ENCODE results near the gene NELL1.

Gene NELL1

DNA sequence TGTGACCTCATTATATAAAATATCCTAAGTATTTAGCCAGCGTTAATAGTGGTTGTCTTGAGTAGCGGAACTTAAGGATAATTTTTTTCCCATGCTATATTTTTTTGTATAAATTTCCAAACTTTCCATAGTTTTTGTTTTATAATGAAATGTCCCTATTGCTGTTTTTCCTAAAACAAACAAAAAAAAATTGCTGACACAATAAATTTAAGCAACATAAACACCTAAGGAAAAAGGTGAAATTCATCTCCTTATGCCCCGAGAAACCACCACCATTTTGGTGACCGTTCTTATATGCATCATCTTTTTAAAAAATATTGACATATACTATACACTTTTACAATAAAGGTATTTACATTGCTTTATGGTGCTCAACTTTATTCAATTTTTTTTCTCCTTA lies 814.7 kb downstream of the NELL1 start:
- Histone ChIP-seq H3K27me3 (ENCODE audit: control insufficient read depth in 1 of 2, insufficient read depth in 2 of 2, low read length in 2 of 2) (no peaks in the 10 kb centered on the region), H3K4me1 (ENCODE audit: control insufficient read depth, insufficient read depth, low read length) (no peaks in the 10 kb centered on the region), H3K27ac (ENCODE audit: low read length) (no peak overlapping the region), H3K9me3 (ENCODE audit: control insufficient read depth in 2 of 2, low read length in 2 of 2) (no peaks in the 10 kb centered on the region), H3K4me3 (ENCODE audit: low read length in 2 of 2) (no peak overlapping the region), H3K9ac (ENCODE audit: low read length in 2 of 2) (no peak overlapping the region), H3K36me3 (ENCODE audit: control insufficient read depth in 2 of 2, insufficient read depth in 2 of 2, low read length in 2 of 2) (no peaks in the 10 kb centered on the region)

DNA sequence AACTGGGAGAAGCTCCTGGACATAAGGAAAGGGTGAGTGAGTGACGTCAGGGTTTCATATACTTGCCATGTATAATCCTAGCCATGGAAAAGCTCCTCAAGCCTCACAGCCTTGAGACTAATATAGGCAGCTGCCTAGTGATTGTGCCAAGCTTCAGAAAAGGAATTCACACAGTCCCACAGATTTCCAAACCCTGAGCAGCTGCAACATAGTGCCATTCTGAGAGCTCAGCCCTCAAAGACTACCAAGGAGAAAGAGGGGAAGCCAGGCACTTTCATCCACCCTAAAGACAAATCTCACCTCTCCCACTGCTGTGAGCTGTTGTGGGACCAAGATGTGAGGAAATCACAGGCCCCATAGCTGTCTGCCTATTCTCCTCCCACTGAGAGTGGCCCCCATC lies 815.6 kb downstream of the NELL1 start:
- Histone ChIP-seq H3K9ac (ENCODE audit: low read length in 2 of 2) (no peak overlapping the region), H3K9me3 (ENCODE audit: control insufficient read depth in 2 of 2, low read length in 2 of 2) (no peaks in the 10 kb centered on the region), H3K27ac (ENCODE audit: low read length) (no peak overlapping the region), H3K36me3 (ENCODE audit: control insufficient read depth in 2 of 2, insufficient read depth in 2 of 2, low read length in 2 of 2) (no peaks in the 10 kb centered on the region), H3K4me3 (ENCODE audit: low read length in 2 of 2) (no peak overlapping the region), H3K4me1 (ENCODE audit: control insufficient read depth, insufficient read depth, low read length) (no peaks in the 10 kb centered on the region), H3K27me3 (ENCODE audit: control insufficient read depth in 1 of 2, insufficient read depth in 2 of 2, low read length in 2 of 2) (no peaks in the 10 kb centered on the region)

GRCh38 chr11:21485426-21485825 lies 816.0 kb downstream of the NELL1 start:
- peaks cover 0 to 1% of the 10 kb centered on the region in 2 donors for H3K9me3 ChIP-seq (ENCODE audit: control insufficient read depth in 2 of 2, low read length in 2 of 2)

GRCh38 chr11:21489416-21490115 lies 820.2 kb downstream of the NELL1 start:
- Histone ChIP-seq H3K9me3 (ENCODE audit: control insufficient read depth in 2 of 2, low read length in 2 of 2) (peaks cover 0 to 3% of the 10 kb centered on the region in 2 donors), H3K4me3 (ENCODE audit: low read length in 2 of 2) (no peak overlapping the region), H3K27ac (ENCODE audit: low read length) (no peak overlapping the region), H3K9ac (ENCODE audit: low read length in 2 of 2) (no peak overlapping the region), H3K36me3 (ENCODE audit: control insufficient read depth in 2 of 2, insufficient read depth in 2 of 2, low read length in 2 of 2) (no peaks in the 10 kb centered on the region), H3K4me1 (ENCODE audit: control insufficient read depth, insufficient read depth, low read length) (no peaks in the 10 kb centered on the region), H3K27me3 (ENCODE audit: control insufficient read depth in 1 of 2, insufficient read depth in 2 of 2, low read length in 2 of 2) (no peaks in the 10 kb centered on the region)

More at GRCh38 chr11:21485426-21485825, 816.0 kb downstream of the NELL1 start:
- H3K4me1 ChIP-seq (ENCODE audit: control insufficient read depth, insufficient read depth, low read length), result no peaks in the 10 kb centered on the region
- H3K36me3 ChIP-seq (ENCODE audit: control insufficient read depth in 2 of 2, insufficient read depth in 2 of 2, low read length in 2 of 2), result no peaks in the 10 kb centered on the region
- no peak overlapping the region for H3K9ac ChIP-seq (ENCODE audit: low read length in 2 of 2)
- no peaks in the 10 kb centered on the region for H3K27me3 ChIP-seq (ENCODE audit: control insufficient read depth in 1 of 2, insufficient read depth in 2 of 2, low read length in 2 of 2)
- no peak overlapping the region for H3K4me3 ChIP-seq (ENCODE audit: low read length in 2 of 2)
- H3K27ac ChIP-seq (ENCODE audit: low read length), result no peak overlapping the region

DNA sequence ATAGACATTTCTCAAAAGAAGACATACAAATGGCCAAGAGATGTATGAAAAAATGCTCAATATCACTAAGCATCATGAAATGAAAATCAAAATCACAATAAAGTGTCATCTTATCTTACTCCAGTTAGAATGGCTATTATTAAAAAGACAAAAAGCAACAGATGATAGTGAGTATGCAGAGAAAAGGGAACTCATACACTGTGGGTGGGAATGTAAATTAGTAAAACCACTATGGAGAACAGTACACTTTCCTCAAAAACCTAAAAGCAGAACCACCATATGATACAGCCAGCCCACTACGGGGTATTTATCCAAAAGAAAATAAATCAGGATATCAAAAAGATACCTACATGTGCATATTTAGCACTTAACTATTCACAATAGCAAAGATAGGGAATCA lies 823.5 kb downstream of the NELL1 start:
- no peak overlapping the region for H3K9ac ChIP-seq (ENCODE audit: low read length in 2 of 2)

GRCh38 chr11:21494946-21495345 lies 825.6 kb downstream of the NELL1 start:
- no peaks in the 10 kb centered on the region for H3K36me3 ChIP-seq (ENCODE audit: control insufficient read depth in 2 of 2, insufficient read depth in 2 of 2, low read length in 2 of 2)
- no peak overlapping the region for H3K27ac ChIP-seq (ENCODE audit: low read length)
- no peaks in the 10 kb centered on the region for H3K4me1 ChIP-seq (ENCODE audit: control insufficient read depth, insufficient read depth, low read length)
- peaks cover 0 to 3% of the 10 kb centered on the region in 2 donors for H3K9me3 ChIP-seq (ENCODE audit: control insufficient read depth in 2 of 2, low read length in 2 of 2)
- no peaks in the 10 kb centered on the region for H3K27me3 ChIP-seq (ENCODE audit: control insufficient read depth in 1 of 2, insufficient read depth in 2 of 2, low read length in 2 of 2)
- no peak overlapping the region for H3K9ac ChIP-seq (ENCODE audit: low read length in 2 of 2)
- H3K4me3 ChIP-seq (ENCODE audit: low read length in 2 of 2), result no peak overlapping the region

More for the DNA sequence above, 823.5 kb downstream of the NELL1 start:
- Histone ChIP-seq H3K27ac (ENCODE audit: low read length) (no peak overlapping the region), H3K4me1 (ENCODE audit: control insufficient read depth, insufficient read depth, low read length) (no peaks in the 10 kb centered on the region), H3K9me3 (ENCODE audit: control insufficient read depth in 2 of 2, low read length in 2 of 2) (peaks cover 0 to 3% of the 10 kb centered on the region in 2 donors), H3K36me3 (ENCODE audit: control insufficient read depth in 2 of 2, insufficient read depth in 2 of 2, low read length in 2 of 2) (no peaks in the 10 kb centered on the region), H3K27me3 (ENCODE audit: control insufficient read depth in 1 of 2, insufficient read depth in 2 of 2, low read length in 2 of 2) (no peaks in the 10 kb centered on the region), H3K4me3 (ENCODE audit: low read length in 2 of 2) (no peak overlapping the region)

DNA sequence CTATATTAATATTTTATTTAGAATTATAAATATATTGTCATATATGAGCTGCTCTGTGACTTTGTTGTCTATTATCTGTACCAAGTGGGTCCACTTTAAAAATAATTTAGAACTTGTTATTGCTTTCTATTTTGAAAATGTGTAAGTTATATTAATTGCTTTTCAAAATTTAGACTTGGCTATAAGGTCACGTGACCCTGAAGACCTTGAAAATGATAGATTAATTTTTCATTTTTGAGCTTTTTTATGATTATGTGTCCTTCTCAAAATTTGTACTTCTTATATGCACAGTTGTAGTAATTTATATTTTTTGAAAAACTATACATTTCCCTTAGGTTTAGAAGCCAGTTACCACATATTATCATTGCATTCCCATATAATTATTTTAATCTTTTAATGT lies 826.5 kb downstream of the NELL1 start:
- Histone ChIP-seq H3K4me3 (ENCODE audit: low read length in 2 of 2) (no peak overlapping the region), H3K9ac (ENCODE audit: low read length in 2 of 2) (no peak overlapping the region), H3K27ac (ENCODE audit: low read length) (no peak overlapping the region), H3K36me3 (ENCODE audit: control insufficient read depth in 2 of 2, insufficient read depth in 2 of 2, low read length in 2 of 2) (no peaks in the 10 kb centered on the region), H3K4me1 (ENCODE audit: control insufficient read depth, insufficient read depth, low read length) (no peaks in the 10 kb centered on the region), H3K27me3 (ENCODE audit: control insufficient read depth in 1 of 2, insufficient read depth in 2 of 2, low read length in 2 of 2) (no peaks in the 10 kb centered on the region), H3K9me3 (ENCODE audit: control insufficient read depth in 2 of 2, low read length in 2 of 2) (no peaks in the 10 kb centered on the region)

DNA sequence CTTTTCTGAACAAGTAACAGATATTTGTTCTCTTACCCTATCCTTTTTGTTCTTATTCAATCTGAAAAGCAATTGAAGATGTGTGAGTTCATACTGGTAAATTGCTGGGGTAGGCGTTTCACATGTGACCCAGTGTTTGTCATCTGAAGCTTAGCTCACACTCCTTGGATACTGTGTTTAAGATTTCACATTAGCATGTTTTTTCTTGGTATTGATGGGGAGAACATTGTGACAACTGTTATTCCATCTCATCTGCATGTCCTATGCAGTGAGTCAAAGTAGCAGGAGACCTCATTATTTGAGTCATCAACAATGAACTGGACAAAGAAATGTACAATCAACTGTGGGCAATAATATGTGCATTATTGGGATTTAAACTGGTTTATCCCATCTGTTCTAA lies 831.9 kb downstream of the NELL1 start:
- Histone ChIP-seq H3K27ac (ENCODE audit: low read length) (no peak overlapping the region), H3K4me1 (ENCODE audit: control insufficient read depth, insufficient read depth, low read length) (no peaks in the 10 kb centered on the region), H3K27me3 (ENCODE audit: control insufficient read depth in 1 of 2, insufficient read depth in 2 of 2, low read length in 2 of 2) (no peaks in the 10 kb centered on the region), H3K9ac (ENCODE audit: low read length in 2 of 2) (no peak overlapping the region), H3K36me3 (ENCODE audit: control insufficient read depth in 2 of 2, insufficient read depth in 2 of 2, low read length in 2 of 2) (no peaks in the 10 kb centered on the region), H3K9me3 (ENCODE audit: control insufficient read depth in 2 of 2, low read length in 2 of 2) (no peaks in the 10 kb centered on the region), H3K4me3 (ENCODE audit: low read length in 2 of 2) (no peak overlapping the region)

- Histone ChIP-seq H3K27me3 (ENCODE audit: control insufficient read depth in 1 of 2, insufficient read depth in 2 of 2, low read length in 2 of 2) (no peaks in the 10 kb centered on the region), H3K36me3 (ENCODE audit: control insufficient read depth in 2 of 2, insufficient read depth in 2 of 2, low read length in 2 of 2) (no peaks in the 10 kb centered on the region), H3K27ac (ENCODE audit: low read length) (no peak overlapping the region), H3K9me3 (ENCODE audit: control insufficient read depth in 2 of 2, low read length in 2 of 2) (no peaks in the 10 kb centered on the region), H3K9ac (ENCODE audit: low read length in 2 of 2) (no peak overlapping the region), H3K4me1 (ENCODE audit: control insufficient read depth, insufficient read depth, low read length) (no peaks in the 10 kb centered on the region), H3K4me3 (ENCODE audit: low read length in 2 of 2) (no peak overlapping the region)
These were observed 835.7 kb downstream of the NELL1 start for GRCh38 chr11:21505070-21505469.

DNA sequence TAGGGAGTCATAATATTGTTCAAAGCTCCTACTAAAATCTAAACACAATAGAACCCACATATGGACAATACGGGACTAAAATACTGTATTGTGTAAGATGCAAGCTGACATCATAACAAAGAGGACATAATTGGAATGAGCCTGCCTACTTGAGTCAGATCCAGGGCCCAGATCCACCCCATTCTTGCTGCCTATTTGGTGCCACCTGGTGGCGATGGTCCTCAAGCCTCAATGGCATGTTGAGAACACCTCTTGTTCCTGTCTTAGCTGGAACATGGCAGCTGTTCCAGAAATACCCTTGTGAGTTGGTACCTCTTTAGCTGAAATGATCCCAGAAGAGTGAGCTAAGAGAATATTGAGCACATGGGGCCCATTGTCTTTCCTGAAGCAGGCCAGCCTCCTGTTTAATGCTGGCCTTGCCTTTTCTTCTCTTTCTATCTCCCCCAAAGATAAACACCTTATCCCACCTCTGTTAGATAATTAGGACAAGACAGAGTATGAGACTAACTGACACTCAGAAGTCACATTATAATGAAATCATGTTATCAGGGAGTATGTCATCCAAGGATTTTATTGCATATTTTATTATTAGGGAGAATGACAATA lies 842.6 kb downstream of the NELL1 start:
- no peaks in the 10 kb centered on the region for H3K36me3 ChIP-seq (ENCODE audit: control insufficient read depth in 2 of 2, insufficient read depth in 2 of 2, low read length in 2 of 2)
- H3K9ac ChIP-seq (ENCODE audit: low read length in 2 of 2), result no peak overlapping the region
- no peak overlapping the region for H3K4me3 ChIP-seq (ENCODE audit: low read length in 2 of 2)
- H3K9me3 ChIP-seq (ENCODE audit: control insufficient read depth in 2 of 2, low read length in 2 of 2), result no peaks in the 10 kb centered on the region
- no peaks in the 10 kb centered on the region for H3K4me1 ChIP-seq (ENCODE audit: control insufficient read depth, insufficient read depth, low read length)
- H3K27me3 ChIP-seq (ENCODE audit: control insufficient read depth in 1 of 2, insufficient read depth in 2 of 2, low read length in 2 of 2), result no peaks in the 10 kb centered on the region
- H3K27ac ChIP-seq (ENCODE audit: low read length), result no peak overlapping the region

DNA sequence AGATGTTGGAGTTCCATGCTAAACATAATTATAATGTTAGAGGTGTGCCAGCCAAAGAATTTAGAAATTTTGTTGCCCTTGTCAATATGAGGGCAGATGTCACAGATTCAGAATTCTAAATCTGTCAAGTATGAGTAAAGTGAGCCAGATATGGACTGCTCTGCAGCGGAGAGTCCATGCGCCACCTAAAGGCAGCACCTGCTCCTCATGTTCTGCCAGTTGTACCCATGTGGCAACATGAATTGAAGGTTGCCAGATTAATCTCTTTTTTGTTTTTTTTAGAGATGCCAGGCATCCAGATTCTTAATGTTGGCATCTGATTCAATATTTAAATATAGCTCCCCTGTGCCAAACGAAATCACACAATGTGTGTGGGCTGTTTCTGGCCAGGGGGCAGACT lies 844.9 kb downstream of the NELL1 start:
- no peak overlapping the region for H3K27ac ChIP-seq (ENCODE audit: low read length)
- H3K4me3 ChIP-seq (ENCODE audit: low read length in 2 of 2), result no peak overlapping the region
- no peaks in the 10 kb centered on the region for H3K36me3 ChIP-seq (ENCODE audit: control insufficient read depth in 2 of 2, insufficient read depth in 2 of 2, low read length in 2 of 2)
- H3K9me3 ChIP-seq (ENCODE audit: control insufficient read depth in 2 of 2, low read length in 2 of 2), result no peaks in the 10 kb centered on the region
- H3K27me3 ChIP-seq (ENCODE audit: control insufficient read depth in 1 of 2, insufficient read depth in 2 of 2, low read length in 2 of 2), result no peaks in the 10 kb centered on the region
- no peak overlapping the region for H3K9ac ChIP-seq (ENCODE audit: low read length in 2 of 2)
- H3K4me1 ChIP-seq (ENCODE audit: control insufficient read depth, insufficient read depth, low read length), result no peaks in the 10 kb centered on the region
